Glutamatergic neuron (in vitro differentiated cells): ENCODE data around the gene FLOT1. TPM values are rescaled to one million over a fixed set of nuclear protein-coding genes. Genes with fewer than 3 reads are reported as not detected.
"Not testable (repeated sequence)": the region's sequence is repeated elsewhere in the genome, so short reads cannot be mapped to it uniquely, and the experiment has no call there.

Experiments used
- DNase-seq: peaks from one replicate; pipeline ENCODE4 v3.0.0; 2022
- H3K27ac Mint-ChIP-seq: one replicate; pipeline ENCODE4 v1.8.0; 2020; ENCODE audit warnings: mild to moderate bottlenecking, mixed read lengths, inconsistent platforms; ENCODE audit not compliant: unreplicated experiment
- H3K27me3 Mint-ChIP-seq: one replicate; pipeline ENCODE4 v1.8.0; 2020; ENCODE audit warnings: mild to moderate bottlenecking, moderate library complexity, mixed read lengths, inconsistent platforms; ENCODE audit not compliant: unreplicated experiment
- H3K36me3 Mint-ChIP-seq: one replicate; pipeline ENCODE4 v1.8.0; 2020; ENCODE audit warnings: mild to moderate bottlenecking, mixed read lengths, inconsistent platforms; ENCODE audit not compliant: unreplicated experiment
- H3K4me1 Mint-ChIP-seq: one replicate; pipeline ENCODE4 v1.8.0; 2020; ENCODE audit warnings: mild to moderate bottlenecking, low read depth, mixed read lengths, inconsistent platforms; ENCODE audit not compliant: unreplicated experiment
- H3K4me3 Mint-ChIP-seq: one replicate; pipeline ENCODE4 v1.8.0; 2020; ENCODE audit warnings: mild to moderate bottlenecking, mixed read lengths, inconsistent platforms; ENCODE audit not compliant: unreplicated experiment
- H3K9me3 Mint-ChIP-seq: one replicate; pipeline ENCODE4 v1.8.0; 2020; ENCODE audit warnings: mild to moderate bottlenecking, moderate library complexity, mixed read lengths, inconsistent platforms; ENCODE audit not compliant: unreplicated experiment
- CTCF ChIP-seq: fragments of 200-600 bp; sonication (generic); IDR thresholded peaks from one replicate; pipeline ENCODE4 v1.5.0; 2021; ENCODE audit not compliant: partially characterized antibody, unreplicated experiment
- total RNA-seq: library from RNA; stranded (reverse); fragmentation: NEBNext Ultra II Directional; extraction: Animal tissue kit (Norgen Biotek cat#: 25700); gene quantifications from one replicate; pipeline ENCODE4 v1.2.1, GENCODE V29; 2021; ENCODE audit not compliant: unreplicated experiment

FLOT1 gene
- total RNA-seq, 1 donor from 2014 or later: 191 TPM

- TF ChIP-seq CTCF: no peak
- H3K9me3 Mint-ChIP-seq: peaks cover 38% of the 10 kb centered on the region
- peaks cover 38% of the 10 kb centered on the region for H3K4me1 Mint-ChIP-seq
- DNase-seq: no peak
- H3K27ac Mint-ChIP-seq: no peak overlapping the region
- H3K36me3 Mint-ChIP-seq: peaks cover 7% of the 10 kb centered on the region
- no peak overlapping the region for H3K4me3 Mint-ChIP-seq
- peaks cover 28% of the 10 kb centered on the region for H3K27me3 Mint-ChIP-seq
These were observed 15.7 kb downstream of the FLOT1 start for GRCh38 chr6:30726506-30727413.

- DNase-seq: no peak
- peaks cover 38% of the 10 kb centered on the region for H3K4me1 Mint-ChIP-seq
- no peak for TF ChIP-seq CTCF
- H3K36me3 Mint-ChIP-seq: peaks cover 8% of the 10 kb centered on the region
- H3K9me3 Mint-ChIP-seq: peaks cover 42% of the 10 kb centered on the region
- no peak overlapping the region for H3K27ac Mint-ChIP-seq
- H3K4me3 Mint-ChIP-seq: peak overlapping the region; percentile 55
- peaks cover 31% of the 10 kb centered on the region for H3K27me3 Mint-ChIP-seq
These were observed 16.6 kb downstream of the FLOT1 start for GRCh38 chr6:30725713-30726505.

GRCh38 chr6:30724906-30725667 is 17.4 kb downstream of the FLOT1 start:
- no peak for TF ChIP-seq CTCF
- peak overlapping the region; percentile 65 for H3K27ac Mint-ChIP-seq
- peak overlapping the region; percentile 93 for H3K4me3 Mint-ChIP-seq
- peaks cover 32% of the 10 kb centered on the region for H3K4me1 Mint-ChIP-seq
- peaks cover 16% of the 10 kb centered on the region for H3K36me3 Mint-ChIP-seq
- peaks cover 30% of the 10 kb centered on the region for H3K27me3 Mint-ChIP-seq
- peaks cover 42% of the 10 kb centered on the region for H3K9me3 Mint-ChIP-seq
- no peak for DNase-seq

- Mint-ChIP-seq H3K27ac (peak overlapping the region; percentile 82), H3K27me3 (peaks cover 34% of the 10 kb centered on the region), H3K4me3 (peak overlapping the region; percentile 93), H3K4me1 (peaks cover 27% of the 10 kb centered on the region), H3K36me3 (peaks cover 16% of the 10 kb centered on the region), H3K9me3 (peaks cover 44% of the 10 kb centered on the region)
- not testable (repeated sequence) for DNase-seq
These were observed 18.4 kb downstream of the FLOT1 start for GRCh38 chr6:30723843-30724741.

GRCh38 chr6:30723159-30723842 is 19.2 kb downstream of the FLOT1 start:
- H3K27me3 Mint-ChIP-seq: peaks cover 37% of the 10 kb centered on the region
- peaks cover 16% of the 10 kb centered on the region for H3K36me3 Mint-ChIP-seq
- not testable (repeated sequence) for DNase-seq
- peak overlapping the region; percentile 82 for H3K27ac Mint-ChIP-seq
- H3K4me3 Mint-ChIP-seq: peak overlapping the region; percentile 93
- H3K9me3 Mint-ChIP-seq: peaks cover 44% of the 10 kb centered on the region
- peaks cover 28% of the 10 kb centered on the region for H3K4me1 Mint-ChIP-seq
